Brain microvascular endothelial cell (primary cell): ENCODE results near the gene PLD5.

ENCODE experiments used
- DNase-seq: peaks from one replicate; pipeline ENCODE4 v3.0.0-alpha.2; 2020
- H3K27ac ChIP-seq: fragments of 250-450 bp; sonication (Bioruptor Pico); 2 replicates; pipeline ENCODE4 v1.5.1; 2020; ENCODE audit warnings: mild to moderate bottlenecking, moderate library complexity
- H3K27me3 ChIP-seq: fragments of 250-450 bp; sonication (Bioruptor Pico); replicated peaks from 2 replicates; pipeline ENCODE4 v1.5.1; 2020; ENCODE audit warnings: mild to moderate bottlenecking
- H3K36me3 ChIP-seq: fragments of 250-450 bp; sonication (Bioruptor Pico); replicated peaks from 2 replicates; pipeline ENCODE4 v1.5.1; 2020; ENCODE audit warnings: mild to moderate bottlenecking
- H3K4me3 ChIP-seq: 2 replicates; pipeline ENCODE4 v1.5.1; 2011; ENCODE audit warnings: low read depth, mild to moderate bottlenecking, control low read depth, low read length, moderate library complexity
- in situ Hi-C: cut with HindIII; loops from 2 replicates; pipeline ENCODE4 v1.10.0; 2017; ENCODE audit warnings: low sequenced_read_pairs, low pct_ligation_motif_present
- TF ChIP-seq, protein P1 (sequence below): IDR thresholded peaks from 2 replicates; pipeline ENCODE4 v1.5.1; 2011; ENCODE audit warnings: low read depth, mild to moderate bottlenecking, moderate library complexity, low read length, control low read depth, inconsistent platforms; ENCODE audit errors: missing control alignments

The PLD5 gene

DNA sequence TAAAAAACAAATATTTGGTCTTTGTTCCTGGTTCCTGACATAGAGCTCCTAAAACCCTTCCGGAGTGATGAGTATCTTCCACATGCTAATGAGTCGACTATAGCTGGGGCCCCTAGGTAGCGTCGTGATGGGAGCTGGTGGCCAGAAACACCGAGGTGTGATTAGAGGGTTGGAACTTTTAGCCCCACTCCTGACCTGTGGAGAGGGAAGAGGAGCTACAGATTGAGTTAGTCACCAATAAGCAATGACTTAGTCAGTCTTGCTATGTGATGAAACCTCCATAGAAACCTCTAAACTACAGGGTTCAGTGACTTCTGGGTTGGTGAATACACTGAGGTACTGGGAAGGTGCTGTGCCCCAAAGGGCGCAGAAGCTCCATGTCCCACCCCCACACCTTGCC is 30.1 kb upstream of the PLD5 start:
- Histone ChIP-seq H3K36me3 (no peaks in the 10 kb centered on the region), H3K4me3 (no peak overlapping the region), H3K27ac (no peak overlapping the region), H3K27me3 (no peaks in the 10 kb centered on the region)
- TF ChIP-seq, protein P1, sequence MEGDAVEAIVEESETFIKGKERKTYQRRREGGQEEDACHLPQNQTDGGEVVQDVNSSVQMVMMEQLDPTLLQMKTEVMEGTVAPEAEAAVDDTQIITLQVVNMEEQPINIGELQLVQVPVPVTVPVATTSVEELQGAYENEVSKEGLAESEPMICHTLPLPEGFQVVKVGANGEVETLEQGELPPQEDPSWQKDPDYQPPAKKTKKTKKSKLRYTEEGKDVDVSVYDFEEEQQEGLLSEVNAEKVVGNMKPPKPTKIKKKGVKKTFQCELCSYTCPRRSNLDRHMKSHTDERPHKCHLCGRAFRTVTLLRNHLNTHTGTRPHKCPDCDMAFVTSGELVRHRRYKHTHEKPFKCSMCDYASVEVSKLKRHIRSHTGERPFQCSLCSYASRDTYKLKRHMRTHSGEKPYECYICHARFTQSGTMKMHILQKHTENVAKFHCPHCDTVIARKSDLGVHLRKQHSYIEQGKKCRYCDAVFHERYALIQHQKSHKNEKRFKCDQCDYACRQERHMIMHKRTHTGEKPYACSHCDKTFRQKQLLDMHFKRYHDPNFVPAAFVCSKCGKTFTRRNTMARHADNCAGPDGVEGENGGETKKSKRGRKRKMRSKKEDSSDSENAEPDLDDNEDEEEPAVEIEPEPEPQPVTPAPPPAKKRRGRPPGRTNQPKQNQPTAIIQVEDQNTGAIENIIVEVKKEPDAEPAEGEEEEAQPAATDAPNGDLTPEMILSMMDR: no peak
- no peak for DNase-seq
- in situ Hi-C loops: no loop called here

DNA sequence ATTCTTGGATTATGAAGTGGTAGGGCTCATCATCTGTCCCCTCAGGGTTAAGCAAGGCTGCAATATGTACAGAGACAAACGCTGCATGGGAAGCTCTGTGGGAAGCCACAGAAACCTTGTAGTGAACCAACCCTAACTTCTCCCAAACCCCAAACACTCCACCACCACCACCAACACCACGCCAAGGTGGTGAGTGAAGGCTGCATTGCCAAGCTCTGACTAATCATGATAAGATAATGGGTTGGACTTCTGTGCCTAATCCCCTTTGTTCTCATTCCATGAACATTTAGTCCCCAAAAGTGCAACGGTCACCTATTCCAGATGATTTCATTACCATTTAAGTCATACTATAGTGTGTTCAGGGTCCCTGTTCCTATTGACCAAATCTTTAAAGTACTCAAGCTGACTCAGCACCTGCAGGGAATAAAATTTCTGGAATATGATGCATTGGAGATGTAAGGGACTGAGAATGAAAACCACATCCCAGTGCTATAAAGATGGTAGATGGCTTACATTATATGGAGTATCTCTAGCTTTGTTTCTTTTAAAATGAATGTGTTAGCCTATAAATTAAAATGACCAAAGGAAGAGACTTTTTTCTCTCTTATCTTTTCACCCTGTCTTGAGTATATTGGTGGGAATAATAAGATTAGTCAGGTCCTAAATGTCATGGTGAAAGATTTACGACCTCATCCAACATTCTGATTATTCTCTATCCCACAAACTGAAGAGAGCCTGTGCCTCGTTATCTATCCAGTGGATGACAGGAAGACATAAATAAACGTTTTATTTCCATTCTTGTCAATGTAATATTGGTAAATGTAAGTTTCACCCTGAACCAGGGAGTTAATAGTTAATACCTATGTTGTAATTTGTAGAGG is 22.6 kb upstream of the PLD5 start:
- in situ Hi-C loops: no loop called here
- Histone ChIP-seq H3K27ac (no peak overlapping the region), H3K36me3 (no peaks in the 10 kb centered on the region), H3K27me3 (no peaks in the 10 kb centered on the region), H3K4me3 (no peak overlapping the region)
- no peak for DNase-seq
- TF ChIP-seq, protein P1: no peak

GRCh38 chr1:242546441-242546840 is 21.9 kb upstream of the PLD5 start:
- DNase-seq: no peak
- in situ Hi-C loops: no loop called here
- TF ChIP-seq, protein P1: no peak
- Histone ChIP-seq H3K4me3 (no peak overlapping the region), H3K27me3 (no peaks in the 10 kb centered on the region), H3K27ac (no peak overlapping the region), H3K36me3 (no peaks in the 10 kb centered on the region)

- Histone ChIP-seq H3K4me3 (no peak overlapping the region), H3K27ac (no peak overlapping the region), H3K36me3 (no peaks in the 10 kb centered on the region), H3K27me3 (no peaks in the 10 kb centered on the region)
- TF ChIP-seq, protein P1: no peak
- in situ Hi-C loops: no loop called here
- DNase-seq: no peak
These were observed 19.6 kb upstream of the PLD5 start for GRCh38 chr1:242544071-242544470.

DNA sequence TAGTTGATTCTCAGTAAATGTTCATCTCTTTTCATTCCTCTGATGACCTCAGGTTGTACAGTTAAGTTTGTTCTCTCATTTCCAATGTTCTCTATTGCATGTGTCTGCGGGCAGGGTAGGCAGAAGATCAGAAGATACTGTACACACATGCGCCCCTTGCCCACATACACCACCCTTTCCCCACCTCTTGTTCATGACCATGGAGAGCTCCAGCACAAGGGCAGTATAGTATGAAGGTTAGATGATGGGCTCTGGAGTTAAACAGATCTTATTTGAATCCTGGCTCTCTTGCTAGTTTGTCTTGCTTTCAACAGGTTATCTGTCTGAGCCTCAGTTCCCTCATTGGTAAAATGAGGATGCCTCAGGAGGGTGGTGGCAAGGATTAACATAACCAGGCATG is 17.8 kb upstream of the PLD5 start:
- no peak for DNase-seq
- Histone ChIP-seq H3K36me3 (no peaks in the 10 kb centered on the region), H3K4me3 (no peak overlapping the region), H3K27ac (no peak overlapping the region), H3K27me3 (no peaks in the 10 kb centered on the region)
- TF ChIP-seq, protein P1: no peak
- in situ Hi-C loops: no loop called here

DNA sequence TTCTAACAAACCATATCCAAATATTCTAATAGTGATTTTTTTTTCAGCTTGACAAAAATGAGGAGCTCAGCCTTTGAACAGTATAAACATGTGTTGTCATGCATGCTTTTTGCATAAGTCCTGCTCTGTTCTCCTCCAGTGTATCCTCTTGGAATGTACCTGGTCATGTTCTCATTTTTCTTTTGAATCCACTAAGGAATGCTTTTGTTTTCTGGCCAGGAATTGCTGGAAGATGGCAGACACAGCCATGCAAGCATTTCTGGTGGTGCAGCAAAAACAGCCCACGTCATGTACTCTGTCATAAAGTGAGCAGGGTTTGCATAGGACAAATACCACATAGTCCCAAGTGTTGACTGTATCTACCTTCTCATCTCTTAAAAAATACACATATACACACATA is 11.5 kb upstream of the PLD5 start:
- Histone ChIP-seq H3K36me3 (no peaks in the 10 kb centered on the region), H3K27ac (no peak overlapping the region), H3K4me3 (no peak overlapping the region), H3K27me3 (no peaks in the 10 kb centered on the region)
- in situ Hi-C loops: no loop called here
- DNase-seq: no peak
- TF ChIP-seq, protein P1: no peak
